WTC11 (cell line): ENCODE data around the gene DNM3. TPM values are rescaled to one million over a fixed set of nuclear protein-coding genes. Genes with fewer than 3 reads are reported as not detected.
A peak's percentile ranks its signal among the peaks of the same experiment; 100 is the strongest.

Experiments
- CREB1 ChIP-seq: sonication (generic); formaldehyde crosslinking; IDR thresholded peaks from 2 replicates; pipeline ENCODE4 v1.8.0; 2023; ENCODE audit warnings: mild to moderate bottlenecking, missing genetic modification reagents
- IRF2 ChIP-seq: sonication (generic); formaldehyde crosslinking; IDR thresholded peaks from 2 replicates; pipeline ENCODE4 v1.8.0; 2022; ENCODE audit warnings: low read depth, missing genetic modification reagents, borderline replicate concordance
- MXD4 ChIP-seq: fragments of 250-450 bp; sonication (Bioruptor Pico); IDR thresholded peaks from 2 replicates; pipeline ENCODE4 v1.8.0; 2021; ENCODE audit warnings: mild to moderate bottlenecking, moderate library complexity, borderline replicate concordance
- NFE2L1 ChIP-seq: sonication (generic); formaldehyde crosslinking; IDR thresholded peaks from 2 replicates; pipeline ENCODE4 v1.8.1; 2023; ENCODE audit warnings: missing genetic modification reagents
- NR2C2 ChIP-seq: sonication (generic); formaldehyde crosslinking; IDR thresholded peaks from 2 replicates; pipeline ENCODE4 v1.8.0; 2022; ENCODE audit warnings: mild to moderate bottlenecking, missing genetic modification reagents
- PREB ChIP-seq: sonication (generic); formaldehyde crosslinking; IDR thresholded peaks from 2 replicates; pipeline ENCODE4 v1.8.1; 2022; ENCODE audit warnings: mild to moderate bottlenecking, missing genetic modification reagents, moderate library complexity, borderline replicate concordance
- SMAD3 ChIP-seq: sonication (generic); formaldehyde crosslinking; IDR thresholded peaks from 2 replicates; pipeline ENCODE4 v1.8.0; 2022; ENCODE audit warnings: missing genetic modification reagents, mild to moderate bottlenecking, borderline replicate concordance
- SOX15 ChIP-seq: fragments of 250-450 bp; sonication (Bioruptor Pico); IDR thresholded peaks from 2 replicates; pipeline ENCODE4 v1.9.0; 2021; ENCODE audit warnings: mild to moderate bottlenecking
- SP1 ChIP-seq: sonication (generic); formaldehyde crosslinking; conservative IDR thresholded peaks from 2 replicates; pipeline ENCODE4 v1.8.1; 2022; ENCODE audit warnings: missing genetic modification reagents
- TP53 ChIP-seq: sonication (generic); formaldehyde crosslinking; IDR thresholded peaks from 2 replicates; pipeline ENCODE4 v1.8.1; 2023; ENCODE audit warnings: mild to moderate bottlenecking, missing genetic modification reagents
- ZNF121 ChIP-seq: sonication (generic); formaldehyde crosslinking; IDR thresholded peaks from 2 replicates; pipeline ENCODE4 v1.8.0; 2023; ENCODE audit warnings: missing genetic modification reagents
- ZNF263 ChIP-seq: sonication (generic); formaldehyde crosslinking; IDR thresholded peaks from 2 replicates; pipeline ENCODE4 v1.8.1; 2022; ENCODE audit warnings: low read depth, mild to moderate bottlenecking, moderate library complexity, missing genetic modification reagents
- ZNF423 ChIP-seq: fragments of 250-450 bp; sonication (Bioruptor Pico); IDR thresholded peaks from 2 replicates; pipeline ENCODE4 v2.1.2; 2022; ENCODE audit warnings: mild to moderate bottlenecking, moderate library complexity
- total RNA-seq: library from RNA; stranded (reverse); gene quantifications from 3 replicates; pipeline ENCODE4 v1.2.3, GENCODE V29; 2021
- TF ChIP-seq, protein P1 (sequence below): sonication (generic); formaldehyde crosslinking; IDR thresholded peaks from 2 replicates; pipeline ENCODE4 v1.8.0; 2022; ENCODE audit warnings: mild to moderate bottlenecking, missing genetic modification reagents
- TF ChIP-seq, protein P2 (sequence below): sonication (generic); formaldehyde crosslinking; IDR thresholded peaks from 2 replicates; pipeline ENCODE4 v1.8.0; 2023; ENCODE audit warnings: missing genetic modification reagents, mild to moderate bottlenecking, borderline replicate concordance
- TF ChIP-seq, protein P3 (sequence below): sonication (generic); formaldehyde crosslinking; IDR thresholded peaks from 2 replicates; pipeline ENCODE4 v1.8.0; 2023; ENCODE audit warnings: missing genetic modification reagents
- TF ChIP-seq, protein P4 (sequence below): sonication (generic); formaldehyde crosslinking; IDR thresholded peaks from 2 replicates; pipeline ENCODE4 v1.8.0; 2022; ENCODE audit warnings: mild to moderate bottlenecking, missing genetic modification reagents
- TF ChIP-seq, protein P5 (sequence below): sonication (generic); formaldehyde crosslinking; IDR thresholded peaks from 2 replicates; pipeline ENCODE4 v1.8.1; 2022; ENCODE audit warnings: low read depth, mild to moderate bottlenecking, moderate library complexity, missing genetic modification reagents, borderline replicate concordance
- TF ChIP-seq, protein P6 (sequence below): fragments of 250-450 bp; sonication (Bioruptor Pico); conservative IDR thresholded peaks from 2 replicates; pipeline ENCODE4 v1.9.0; 2021; ENCODE audit warnings: mild to moderate bottlenecking
- TF ChIP-seq, protein P7 (sequence below): sonication (generic); formaldehyde crosslinking; IDR thresholded peaks from 2 replicates; pipeline ENCODE4 v1.8.1; 2023; ENCODE audit warnings: mild to moderate bottlenecking, moderate library complexity, missing genetic modification reagents

DNM3 gene
- total RNA-seq, 1 experiment from 2014 or later = 1.9 TPM

DNA sequence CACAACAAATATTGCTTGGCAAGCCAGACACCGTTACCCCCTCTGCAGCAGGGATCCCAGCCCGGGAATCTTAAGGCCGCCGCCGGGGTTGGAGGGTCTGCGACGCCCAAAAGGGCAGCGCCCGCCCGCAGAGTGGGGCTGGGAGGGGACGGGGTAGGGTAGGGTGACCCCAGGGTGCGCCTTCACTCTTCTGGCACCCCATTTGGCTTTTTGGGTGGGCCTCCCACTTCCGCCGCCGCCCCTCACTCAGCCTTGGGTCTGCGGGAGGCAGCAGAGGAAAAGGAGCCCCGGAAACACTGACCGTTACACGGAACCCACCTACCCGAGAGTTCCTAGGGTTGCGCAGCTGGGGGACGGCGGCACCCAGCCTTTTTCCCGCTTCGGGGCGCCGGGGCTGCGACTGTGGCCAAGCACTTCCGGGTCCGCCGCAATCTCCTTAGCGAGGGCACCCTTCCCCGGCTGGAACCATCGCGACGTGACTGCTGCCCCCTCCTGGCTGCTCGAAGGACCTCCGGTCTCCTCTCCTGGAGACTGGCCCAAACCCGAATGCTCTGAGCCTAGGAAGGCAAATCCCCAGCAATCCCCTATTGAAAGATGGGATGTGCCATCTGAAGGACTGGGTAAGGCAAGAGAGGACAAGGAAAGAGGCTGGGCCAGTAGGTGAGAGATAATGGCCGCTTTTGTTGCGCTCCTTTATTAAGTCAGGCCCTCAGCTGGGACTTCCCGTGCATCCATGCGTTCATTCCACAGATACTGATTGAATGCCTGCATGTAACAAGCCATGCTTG, 602.6 kb downstream of the DNM3 start, which contains the start of gene PIGC (continued):
- TF ChIP-seq, protein P1, sequence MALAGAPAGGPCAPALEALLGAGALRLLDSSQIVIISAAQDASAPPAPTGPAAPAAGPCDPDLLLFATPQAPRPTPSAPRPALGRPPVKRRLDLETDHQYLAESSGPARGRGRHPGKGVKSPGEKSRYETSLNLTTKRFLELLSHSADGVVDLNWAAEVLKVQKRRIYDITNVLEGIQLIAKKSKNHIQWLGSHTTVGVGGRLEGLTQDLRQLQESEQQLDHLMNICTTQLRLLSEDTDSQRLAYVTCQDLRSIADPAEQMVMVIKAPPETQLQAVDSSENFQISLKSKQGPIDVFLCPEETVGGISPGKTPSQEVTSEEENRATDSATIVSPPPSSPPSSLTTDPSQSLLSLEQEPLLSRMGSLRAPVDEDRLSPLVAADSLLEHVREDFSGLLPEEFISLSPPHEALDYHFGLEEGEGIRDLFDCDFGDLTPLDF (CRISPR knock-in tag) = no peak
- TF ChIP-seq ZNF263 (CRISPR knock-in tag) (no peak), IRF2 (CRISPR knock-in tag) (no peak), MXD4 (CRISPR knock-in tag) (no peak), TP53 (CRISPR knock-in tag) (no peak), ZNF121 (no peak), SP1 (peak; percentile 71), SOX15 (CRISPR knock-in tag) (no peak), ZNF423 (CRISPR knock-in tag) (peak; percentile 92), CREB1 (no peak), NR2C2 (peak; percentile 84), NFE2L1 (no peak), PREB (no peak), SMAD3 (CRISPR knock-in tag) (no peak)
- TF ChIP-seq, protein P2, sequence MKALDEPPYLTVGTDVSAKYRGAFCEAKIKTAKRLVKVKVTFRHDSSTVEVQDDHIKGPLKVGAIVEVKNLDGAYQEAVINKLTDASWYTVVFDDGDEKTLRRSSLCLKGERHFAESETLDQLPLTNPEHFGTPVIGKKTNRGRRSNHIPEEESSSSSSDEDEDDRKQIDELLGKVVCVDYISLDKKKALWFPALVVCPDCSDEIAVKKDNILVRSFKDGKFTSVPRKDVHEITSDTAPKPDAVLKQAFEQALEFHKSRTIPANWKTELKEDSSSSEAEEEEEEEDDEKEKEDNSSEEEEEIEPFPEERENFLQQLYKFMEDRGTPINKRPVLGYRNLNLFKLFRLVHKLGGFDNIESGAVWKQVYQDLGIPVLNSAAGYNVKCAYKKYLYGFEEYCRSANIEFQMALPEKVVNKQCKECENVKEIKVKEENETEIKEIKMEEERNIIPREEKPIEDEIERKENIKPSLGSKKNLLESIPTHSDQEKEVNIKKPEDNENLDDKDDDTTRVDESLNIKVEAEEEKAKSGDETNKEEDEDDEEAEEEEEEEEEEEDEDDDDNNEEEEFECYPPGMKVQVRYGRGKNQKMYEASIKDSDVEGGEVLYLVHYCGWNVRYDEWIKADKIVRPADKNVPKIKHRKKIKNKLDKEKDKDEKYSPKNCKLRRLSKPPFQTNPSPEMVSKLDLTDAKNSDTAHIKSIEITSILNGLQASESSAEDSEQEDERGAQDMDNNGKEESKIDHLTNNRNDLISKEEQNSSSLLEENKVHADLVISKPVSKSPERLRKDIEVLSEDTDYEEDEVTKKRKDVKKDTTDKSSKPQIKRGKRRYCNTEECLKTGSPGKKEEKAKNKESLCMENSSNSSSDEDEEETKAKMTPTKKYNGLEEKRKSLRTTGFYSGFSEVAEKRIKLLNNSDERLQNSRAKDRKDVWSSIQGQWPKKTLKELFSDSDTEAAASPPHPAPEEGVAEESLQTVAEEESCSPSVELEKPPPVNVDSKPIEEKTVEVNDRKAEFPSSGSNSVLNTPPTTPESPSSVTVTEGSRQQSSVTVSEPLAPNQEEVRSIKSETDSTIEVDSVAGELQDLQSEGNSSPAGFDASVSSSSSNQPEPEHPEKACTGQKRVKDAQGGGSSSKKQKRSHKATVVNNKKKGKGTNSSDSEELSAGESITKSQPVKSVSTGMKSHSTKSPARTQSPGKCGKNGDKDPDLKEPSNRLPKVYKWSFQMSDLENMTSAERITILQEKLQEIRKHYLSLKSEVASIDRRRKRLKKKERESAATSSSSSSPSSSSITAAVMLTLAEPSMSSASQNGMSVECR (CRISPR knock-in tag) = peak; percentile 54; the same call in 1 of the 2 replicates
- TF ChIP-seq, protein P3, sequence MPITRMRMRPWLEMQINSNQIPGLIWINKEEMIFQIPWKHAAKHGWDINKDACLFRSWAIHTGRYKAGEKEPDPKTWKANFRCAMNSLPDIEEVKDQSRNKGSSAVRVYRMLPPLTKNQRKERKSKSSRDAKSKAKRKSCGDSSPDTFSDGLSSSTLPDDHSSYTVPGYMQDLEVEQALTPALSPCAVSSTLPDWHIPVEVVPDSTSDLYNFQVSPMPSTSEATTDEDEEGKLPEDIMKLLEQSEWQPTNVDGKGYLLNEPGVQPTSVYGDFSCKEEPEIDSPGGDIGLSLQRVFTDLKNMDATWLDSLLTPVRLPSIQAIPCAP (CRISPR knock-in tag) = no peak
- TF ChIP-seq, protein P4, sequence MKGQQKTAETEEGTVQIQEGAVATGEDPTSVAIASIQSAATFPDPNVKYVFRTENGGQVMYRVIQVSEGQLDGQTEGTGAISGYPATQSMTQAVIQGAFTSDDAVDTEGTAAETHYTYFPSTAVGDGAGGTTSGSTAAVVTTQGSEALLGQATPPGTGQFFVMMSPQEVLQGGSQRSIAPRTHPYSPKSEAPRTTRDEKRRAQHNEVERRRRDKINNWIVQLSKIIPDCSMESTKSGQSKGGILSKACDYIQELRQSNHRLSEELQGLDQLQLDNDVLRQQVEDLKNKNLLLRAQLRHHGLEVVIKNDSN (CRISPR knock-in tag) = no peak
- TF ChIP-seq, protein P5, sequence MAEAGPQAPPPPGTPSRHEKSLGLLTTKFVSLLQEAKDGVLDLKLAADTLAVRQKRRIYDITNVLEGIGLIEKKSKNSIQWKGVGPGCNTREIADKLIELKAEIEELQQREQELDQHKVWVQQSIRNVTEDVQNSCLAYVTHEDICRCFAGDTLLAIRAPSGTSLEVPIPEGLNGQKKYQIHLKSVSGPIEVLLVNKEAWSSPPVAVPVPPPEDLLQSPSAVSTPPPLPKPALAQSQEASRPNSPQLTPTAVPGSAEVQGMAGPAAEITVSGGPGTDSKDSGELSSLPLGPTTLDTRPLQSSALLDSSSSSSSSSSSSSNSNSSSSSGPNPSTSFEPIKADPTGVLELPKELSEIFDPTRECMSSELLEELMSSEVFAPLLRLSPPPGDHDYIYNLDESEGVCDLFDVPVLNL = no peak
- TF ChIP-seq, protein P6, sequence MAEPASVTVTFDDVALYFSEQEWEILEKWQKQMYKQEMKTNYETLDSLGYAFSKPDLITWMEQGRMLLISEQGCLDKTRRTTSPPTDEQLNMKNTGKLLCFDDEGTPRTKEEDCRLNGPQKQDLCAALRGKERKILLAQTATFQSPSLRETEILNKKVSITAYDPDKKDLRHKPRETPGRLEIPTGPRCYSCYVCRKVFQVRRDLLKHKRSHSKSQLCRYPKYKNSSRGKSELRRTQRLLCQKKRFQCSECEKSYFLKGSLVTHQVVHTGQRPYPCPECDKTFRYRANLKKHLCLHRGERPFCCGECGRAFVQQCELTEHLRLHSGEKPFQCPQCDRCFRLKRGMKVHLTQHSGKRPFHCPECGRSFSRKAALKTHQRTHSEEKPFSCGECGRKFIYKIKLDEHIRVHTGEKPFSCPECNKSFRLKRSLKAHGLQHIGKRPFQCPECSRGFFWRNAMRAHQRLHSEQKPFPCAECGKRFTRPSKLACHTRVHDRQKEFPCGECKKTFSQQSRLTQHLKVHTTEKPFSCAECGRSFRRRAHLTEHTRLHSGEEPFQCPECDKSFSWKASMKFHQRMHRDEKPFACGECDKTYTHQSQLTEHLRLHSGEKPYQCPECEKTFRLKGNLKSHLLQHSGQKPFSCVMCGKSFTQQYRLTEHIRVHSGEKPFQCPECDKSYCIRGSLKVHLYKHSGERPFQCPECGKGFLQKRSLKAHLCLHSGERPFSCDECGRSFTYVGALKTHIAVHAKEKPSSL (CRISPR knock-in tag) = no peak
- TF ChIP-seq, protein P7, sequence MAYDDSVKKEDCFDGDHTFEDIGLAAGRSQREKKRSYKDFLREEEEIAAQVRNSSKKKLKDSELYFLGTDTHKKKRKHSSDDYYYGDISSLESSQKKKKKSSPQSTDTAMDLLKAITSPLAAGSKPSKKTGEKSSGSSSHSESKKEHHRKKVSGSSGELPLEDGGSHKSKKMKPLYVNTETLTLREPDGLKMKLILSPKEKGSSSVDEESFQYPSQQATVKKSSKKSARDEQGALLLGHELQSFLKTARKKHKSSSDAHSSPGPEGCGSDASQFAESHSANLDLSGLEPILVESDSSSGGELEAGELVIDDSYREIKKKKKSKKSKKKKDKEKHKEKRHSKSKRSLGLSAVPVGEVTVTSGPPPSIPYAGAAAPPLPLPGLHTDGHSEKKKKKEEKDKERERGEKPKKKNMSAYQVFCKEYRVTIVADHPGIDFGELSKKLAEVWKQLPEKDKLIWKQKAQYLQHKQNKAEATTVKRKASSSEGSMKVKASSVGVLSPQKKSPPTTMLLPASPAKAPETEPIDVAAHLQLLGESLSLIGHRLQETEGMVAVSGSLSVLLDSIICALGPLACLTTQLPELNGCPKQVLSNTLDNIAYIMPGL (CRISPR knock-in tag) = peak; percentile 82
